HCT116 (cell line): ENCODE measurements around the gene UGGT2. TPM values are rescaled to one million over a fixed set of nuclear protein-coding genes. Genes with fewer than 3 reads are reported as not detected.

Experiments used
- ATAC-seq: fragments of 200-7000 bp; cut with Tn5 transposase; 2 replicates; pipeline ENCODE4 v1.9.1; 2020; ENCODE audit warnings: mild to moderate bottlenecking, moderate library complexity
- BruUV-seq: library from RNA; stranded (reverse); fragments of 400-500 nt; replicated peaks from 2 replicates; lab custom pipeline; 2021; lab: Mats Ljungman, UMichigan
- CTCF ChIA-PET: fragments of 300-600 bp; sonication (Branson Sonifier 250); formaldehyde crosslinking; loops from one replicate; lab custom pipeline; 2021; ENCODE audit warnings: antibody characterized with exemption; lab: Charles Lee
- POLR2A ChIA-PET: fragments of 300-600, 350-600 bp; sonication (Branson Sonifier 250); formaldehyde crosslinking; loops from one replicate; lab custom pipeline; 2021; ENCODE audit warnings: antibody characterized with exemption; lab: Charles Lee
- RAD21 ChIA-PET, 2 experiments: fragments of 300-600 bp; sonication (Branson Sonifier 250); formaldehyde crosslinking; loops; one replicate each; lab custom pipeline; 2023; ENCODE audit warnings: low total read pairs in 2 of 2; ENCODE audit not compliant: uncharacterized antibody in 2 of 2, unreplicated experiment in 2 of 2, low non-redundant PET in 1 of 2; lab: Charles Lee
- DNase-seq: peaks from one replicate; pipeline ENCODE4 v3.0.0-alpha.2; 2010; ENCODE audit warnings: low read depth, low spot score
- H2AFZ ChIP-seq: fragments of 200-600 bp; shearing (Covaris generic), sonication (generic); 2 replicates; pipeline ENCODE4 v1.6.1; 2017; ENCODE audit warnings: low read depth, mixed run types, mixed read lengths, antibody characterized with exemption, low read length; ENCODE audit not compliant: poor library complexity, severe bottlenecking
- H3K27ac ChIP-seq: 2 replicates; pipeline ENCODE4 v1.5.1; 2012; ENCODE audit warnings: low read depth, low read length
- H3K27me3 ChIP-seq: fragments of 200-600 bp; sonication (generic); 2 replicates; pipeline ENCODE4 v1.6.1; 2016; ENCODE audit warnings: mixed run types, low read length, mixed read lengths; ENCODE audit not compliant: insufficient read depth
- H3K36me3 ChIP-seq, 2 experiments: fragments of 200-500 bp in 1 of 2; fragments of 200-600 bp in 1 of 2; sonication (Bioruptor generic) in 1 of 2; sonication (generic) in 1 of 2; 2 replicates each; pipeline versions ENCODE4 v1.5.1 to v1.6.1; 2014 to 2016; ENCODE audit warnings: low read length in 2 of 2, inconsistent platforms in 1 of 2, mixed read lengths in 1 of 2, mixed run types in 1 of 2; ENCODE audit not compliant: insufficient read depth in 2 of 2, control insufficient read depth in 1 of 2
- H3K4me1 ChIP-seq, 2 experiments: fragments of 200-600 bp in 1 of 2; sonication (generic) in 1 of 2; 2 replicates each; pipeline versions ENCODE4 v1.5.1 to v1.6.1; 2012 to 2017; ENCODE audit warnings: low read length in 2 of 2, inconsistent platforms in 1 of 2, mild to moderate bottlenecking in 1 of 2, mixed read lengths in 1 of 2, mixed run types in 1 of 2, moderate library complexity in 1 of 2; ENCODE audit not compliant: insufficient read depth in 2 of 2, control insufficient read depth in 1 of 2
- H3K4me2 ChIP-seq: fragments of 200-600 bp; sonication (generic); 2 replicates; pipeline ENCODE4 v1.6.1; 2017; ENCODE audit warnings: mixed run types, low read length, mixed read lengths
- H3K4me3 ChIP-seq, 2 experiments: fragments of 200-600 bp in 1 of 2; sonication (generic) in 1 of 2; replicated peaks in 1 of 2; 2 replicates each; pipeline ENCODE4 v1.5.1; 2011 to 2016; ENCODE audit warnings: low read length in 2 of 2, control low read depth in 1 of 2, low read depth in 1 of 2, mild to moderate bottlenecking in 1 of 2, mixed read lengths in 1 of 2, mixed run types in 1 of 2
- H3K79me2 ChIP-seq: fragments of 200-600 bp; sonication (generic); 2 replicates; pipeline ENCODE4 v1.6.1; 2017; ENCODE audit warnings: mild to moderate bottlenecking, mixed run types, low read length, moderate library complexity, mixed read lengths; ENCODE audit not compliant: insufficient read depth
- H3K9ac ChIP-seq: fragments of 200-600 bp; sonication (generic); 2 replicates; pipeline ENCODE4 v1.6.1; 2016; ENCODE audit warnings: low read length, mixed read lengths
- H3K9me2 ChIP-seq: fragments of 200-600 bp; sonication (generic), shearing (Covaris generic); 2 replicates; pipeline ENCODE4 v1.6.1; 2017; ENCODE audit warnings: mixed run types, mild to moderate bottlenecking, moderate library complexity; ENCODE audit not compliant: insufficient read depth
- H3K9me3 ChIP-seq, 2 experiments: fragments of 200-500 bp in 1 of 2; fragments of 200-600 bp in 1 of 2; sonication (Bioruptor generic) in 1 of 2; sonication (generic) in 1 of 2; 2 replicates each; pipeline ENCODE4 v1.6.1; 2014 to 2017; ENCODE audit warnings: low read length in 2 of 2, mixed read lengths in 2 of 2, inconsistent platforms in 1 of 2, low read depth in 1 of 2, mild to moderate bottlenecking in 1 of 2, mixed run types in 1 of 2, moderate library complexity in 1 of 2; ENCODE audit not compliant: control insufficient read depth in 1 of 2, insufficient read depth in 1 of 2
- H4K20me1 ChIP-seq: fragments of 200-600 bp; sonication (generic), shearing (Covaris generic); 2 replicates; pipeline ENCODE4 v1.6.1; 2017; ENCODE audit warnings: mixed run types, mild to moderate bottlenecking, moderate library complexity; ENCODE audit not compliant: insufficient read depth
- CBX3 ChIP-seq: IDR thresholded peaks from 2 replicates; pipeline ENCODE4 v1.6.1; 2012; ENCODE audit warnings: low read depth
- ELF1 ChIP-seq: IDR thresholded peaks from 2 replicates; pipeline ENCODE4 v1.6.1; 2012; ENCODE audit warnings: low read depth, borderline replicate concordance
- EZH2phosphoT487 ChIP-seq: fragments of 200-600 bp; IDR thresholded peaks from 2 replicates; pipeline ENCODE4 v1.6.1; 2018; ENCODE audit warnings: antibody characterized with exemption, borderline replicate concordance
- POLR2A ChIP-seq: IDR thresholded peaks from 2 replicates; pipeline ENCODE4 v1.7.0; 2011; ENCODE audit warnings: borderline replicate concordance; ENCODE audit not compliant: insufficient read depth, insufficient read length; ENCODE audit errors: extremely low read depth
- POLR2AphosphoS5 ChIP-seq: IDR thresholded peaks from 2 replicates; pipeline ENCODE4 v1.6.1; 2011; ENCODE audit warnings: mild to moderate bottlenecking, low read depth, low read length, moderate library complexity
- RAD21 ChIP-seq: IDR thresholded peaks from 2 replicates; pipeline ENCODE4 v1.6.1; 2012; ENCODE audit warnings: low read depth, mild to moderate bottlenecking
- SIN3A ChIP-seq: IDR thresholded peaks from 2 replicates; pipeline ENCODE4 v1.6.1; 2012; ENCODE audit warnings: low read depth
- YY1 ChIP-seq: IDR thresholded peaks from 2 replicates; pipeline ENCODE4 v1.6.1; 2011; ENCODE audit warnings: low read length, low read depth, moderate library complexity, mild to moderate bottlenecking; ENCODE audit not compliant: insufficient replicate concordance; ENCODE audit errors: extremely low read depth
- ZFX ChIP-seq: fragments of 450-650 bp; IDR thresholded peaks from 2 replicates; pipeline ENCODE4 v1.6.1; 2017
- intact Hi-C: fragments of 100-400 bp; cut with micrococcal nuclease; formaldehyde crosslinking; loops from 2 replicates; pipeline ENCODE4 v1.10.0; 2022
- total RNA-seq: library from RNA; stranded (reverse); gene quantifications from one replicate; pipeline ENCODE4 v1.2.1, GENCODE V29; 2021; ENCODE audit not compliant: unreplicated experiment
- TF ChIP-seq, protein P1 (sequence below): IDR thresholded peaks from 2 replicates; pipeline ENCODE4 v1.6.1; 2011; ENCODE audit warnings: mild to moderate bottlenecking, low read length, moderate library complexity; ENCODE audit not compliant: insufficient replicate concordance; ENCODE audit errors: extremely low read depth
- TF ChIP-seq, protein P2 (sequence below), 3 experiments: fragments of 200-600 bp in 1 of 3; sonication (generic) in 1 of 3; IDR thresholded peaks in 2 of 3; conservative IDR thresholded peaks in 1 of 3; 2 replicates each; pipeline ENCODE4 v1.5.1; 2012 to 2017; ENCODE audit warnings: low read depth in 2 of 3, low read length in 2 of 3, antibody characterized with exemption in 1 of 3, borderline replicate concordance in 1 of 3, control low read depth in 1 of 3, mild to moderate bottlenecking in 1 of 3, mixed read lengths in 1 of 3, mixed run types in 1 of 3, moderate library complexity in 1 of 3; ENCODE audit not compliant: insufficient read depth in 1 of 3

The UGGT2 gene
- total RNA-seq, 1 experiment from 2014 or later: 27.1 TPM

DNA sequence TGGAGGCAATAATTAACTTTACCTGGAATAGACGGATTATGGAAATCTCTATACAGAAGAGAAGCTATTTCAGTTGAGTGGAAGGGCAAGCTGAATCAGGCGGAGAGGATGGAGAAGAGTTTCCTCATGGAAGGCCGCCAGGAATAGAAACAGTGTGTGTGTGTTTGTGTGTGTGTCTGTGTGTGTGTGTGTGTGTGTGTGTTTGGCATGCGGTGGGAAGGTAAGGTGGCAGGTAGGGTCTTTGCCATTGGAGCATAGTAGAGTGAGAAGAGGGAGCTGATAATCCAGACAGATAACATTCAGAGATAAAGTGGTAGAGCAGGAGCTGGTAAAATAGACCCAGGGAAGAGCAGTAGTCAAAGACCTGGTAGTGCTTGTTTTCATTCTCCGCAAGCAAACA, 27.5 kb upstream of the UGGT2 start (continued):
- no peak for TF ChIP-seq SIN3A
- TF ChIP-seq, protein P1, sequence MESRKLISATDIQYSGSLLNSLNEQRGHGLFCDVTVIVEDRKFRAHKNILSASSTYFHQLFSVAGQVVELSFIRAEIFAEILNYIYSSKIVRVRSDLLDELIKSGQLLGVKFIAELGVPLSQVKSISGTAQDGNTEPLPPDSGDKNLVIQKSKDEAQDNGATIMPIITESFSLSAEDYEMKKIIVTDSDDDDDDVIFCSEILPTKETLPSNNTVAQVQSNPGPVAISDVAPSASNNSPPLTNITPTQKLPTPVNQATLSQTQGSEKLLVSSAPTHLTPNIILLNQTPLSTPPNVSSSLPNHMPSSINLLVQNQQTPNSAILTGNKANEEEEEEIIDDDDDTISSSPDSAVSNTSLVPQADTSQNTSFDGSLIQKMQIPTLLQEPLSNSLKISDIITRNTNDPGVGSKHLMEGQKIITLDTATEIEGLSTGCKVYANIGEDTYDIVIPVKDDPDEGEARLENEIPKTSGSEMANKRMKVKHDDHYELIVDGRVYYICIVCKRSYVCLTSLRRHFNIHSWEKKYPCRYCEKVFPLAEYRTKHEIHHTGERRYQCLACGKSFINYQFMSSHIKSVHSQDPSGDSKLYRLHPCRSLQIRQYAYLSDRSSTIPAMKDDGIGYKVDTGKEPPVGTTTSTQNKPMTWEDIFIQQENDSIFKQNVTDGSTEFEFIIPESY: no peak

DNA sequence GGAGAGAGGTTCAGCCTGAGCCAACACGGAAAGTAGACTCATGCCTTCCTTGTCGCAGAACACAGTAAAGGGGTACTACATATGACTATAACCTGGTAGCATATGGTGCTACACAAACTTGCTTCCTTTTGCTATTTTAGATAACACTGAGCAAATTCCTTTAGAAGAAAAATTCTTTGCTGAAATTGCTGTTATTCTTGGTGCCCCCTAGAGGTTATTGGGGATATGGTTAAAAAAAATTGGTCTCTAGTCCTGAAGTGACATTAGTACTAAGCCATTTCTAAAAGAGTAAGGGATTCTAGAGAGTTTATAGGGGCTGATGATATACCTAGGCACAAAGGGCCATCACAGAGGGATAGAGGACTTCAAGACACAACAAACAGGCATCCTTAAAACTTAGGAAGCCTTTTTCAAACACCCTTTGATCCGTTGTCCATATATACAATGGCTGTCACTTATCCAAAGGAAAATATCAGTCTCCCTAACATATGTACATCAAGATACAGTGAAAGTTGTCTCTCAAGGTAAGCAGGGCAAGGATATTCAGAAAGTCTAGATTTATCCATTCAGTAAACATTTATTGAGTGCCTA, 22.8 kb upstream of the UGGT2 start:
- Histone ChIP-seq H3K27me3 (peaks cover 15% of the 10 kb centered on the region; the same call in 1 of the 2 replicates), H3K27ac (no peak overlapping the region), H3K4me1 (no peaks in the 10 kb centered on the region), H3K9me3 (no peaks in the 10 kb centered on the region), H2AFZ (peak overlapping the region; percentile 57), H4K20me1 (no peaks in the 10 kb centered on the region), H3K4me2 (no peak overlapping the region), H3K79me2 (no peaks in the 10 kb centered on the region), H3K9ac (no peak overlapping the region), H3K9me2 (no peaks in the 10 kb centered on the region), H3K4me3 (no peak overlapping the region), H3K36me3 (no peaks in the 10 kb centered on the region)
- ChIA-PET POLR2A (interaction anchor here (1.8 kb wide), 1 partner anchor 23 kb away, joined by 5 read pairs; the partner anchor contains the start of gene UGGT2), CTCF (no interaction called here), RAD21 (no interaction called here)
- no TSS peak for BruUV-seq
- intact Hi-C loops: no loop called here
- TF ChIP-seq RAD21 (peak; percentile 37; the same call in 1 of the 2 replicates), CBX3 (no peak), POLR2A (no peak), POLR2AphosphoS5 (no peak), EZH2phosphoT487 (no peak), ELF1 (no peak), YY1 (no peak), ZFX (no peak)
- TF ChIP-seq, protein P2, sequence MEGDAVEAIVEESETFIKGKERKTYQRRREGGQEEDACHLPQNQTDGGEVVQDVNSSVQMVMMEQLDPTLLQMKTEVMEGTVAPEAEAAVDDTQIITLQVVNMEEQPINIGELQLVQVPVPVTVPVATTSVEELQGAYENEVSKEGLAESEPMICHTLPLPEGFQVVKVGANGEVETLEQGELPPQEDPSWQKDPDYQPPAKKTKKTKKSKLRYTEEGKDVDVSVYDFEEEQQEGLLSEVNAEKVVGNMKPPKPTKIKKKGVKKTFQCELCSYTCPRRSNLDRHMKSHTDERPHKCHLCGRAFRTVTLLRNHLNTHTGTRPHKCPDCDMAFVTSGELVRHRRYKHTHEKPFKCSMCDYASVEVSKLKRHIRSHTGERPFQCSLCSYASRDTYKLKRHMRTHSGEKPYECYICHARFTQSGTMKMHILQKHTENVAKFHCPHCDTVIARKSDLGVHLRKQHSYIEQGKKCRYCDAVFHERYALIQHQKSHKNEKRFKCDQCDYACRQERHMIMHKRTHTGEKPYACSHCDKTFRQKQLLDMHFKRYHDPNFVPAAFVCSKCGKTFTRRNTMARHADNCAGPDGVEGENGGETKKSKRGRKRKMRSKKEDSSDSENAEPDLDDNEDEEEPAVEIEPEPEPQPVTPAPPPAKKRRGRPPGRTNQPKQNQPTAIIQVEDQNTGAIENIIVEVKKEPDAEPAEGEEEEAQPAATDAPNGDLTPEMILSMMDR (IDR thresholded peaks at IDR 0.05 in 2 of 3, conservative IDR thresholded peaks at IDR 0.05 in 1 of 3; ENCODE audit: borderline replicate concordance in 1 of 3, insufficient read depth in 1 of 3, low read depth in 2 of 3, low read length in 2 of 3): peak; percentile 32 to 71 (median 66); a peak in 5 of 6 replicates
- DNase-seq (no peak), ATAC-seq (peak; percentile 69)
